Spinal cord (tissue), 10 donors: ENCODE data around the gene TEX26. TPM values are rescaled to one million over a fixed set of nuclear protein-coding genes. Genes with fewer than 3 reads are reported as not detected.
A peak's percentile ranks its signal among the peaks of the same experiment; 100 is the strongest.

ENCODE experiments used
- DNase-seq, 6 donors: peaks; one replicate each; pipeline versions ENCODE4 v3.0.0 to v3.0.0-alpha.2; 2013 to 2015; ENCODE audit warnings: low spot score in 6 of 6, low read depth in 4 of 6
- H3K27ac ChIP-seq: one replicate; pipeline ENCODE4 v1.5.1; 2013; ENCODE audit warnings: low read depth, low read length, control low read depth
- H3K27me3 ChIP-seq: one replicate; pipeline ENCODE4 v1.6.1; 2013; ENCODE audit warnings: low read length; ENCODE audit not compliant: control insufficient read depth, insufficient read depth
- H3K36me3 ChIP-seq: one replicate; pipeline ENCODE4 v1.6.1; 2013; ENCODE audit warnings: low read length; ENCODE audit not compliant: control insufficient read depth, insufficient read depth
- H3K4me1 ChIP-seq: one replicate; pipeline ENCODE4 v1.6.1; 2013; ENCODE audit warnings: low read length; ENCODE audit not compliant: control insufficient read depth, insufficient read depth
- H3K4me3 ChIP-seq: one replicate; pipeline ENCODE4 v1.5.1; 2013; ENCODE audit warnings: low read depth, low read length, control low read depth
- H3K9me3 ChIP-seq: one replicate; pipeline ENCODE4 v1.6.1; 2013; ENCODE audit warnings: low read length; ENCODE audit not compliant: control insufficient read depth, insufficient read depth
- WGBS: methylation state at CpG from one replicate; pipeline ENCODE4 v1.1.5; 2013; ENCODE audit warnings: missing lambda C conversion rate; ENCODE audit not compliant: insufficient coverage; 5-methylcytosine and 5-hydroxymethylcytosine counted together
- polyA plus RNA-seq, 2 donors: library from polyadenylated mRNA; unstranded; fragments of 120-200 nt; gene quantifications; one replicate each; pipeline ENCODE4 v1.2.1, GENCODE V29; 2013; ENCODE audit not compliant: insufficient read length in 2 of 2
- total RNA-seq, 2 donors: library from RNA; depleted of rRNA in 1 of 2; stranded (reverse); fragments of 120-200 nt in 1 of 2; fragments of >200 nt in 1 of 2; gene quantifications; one replicate each; pipeline versions ENCODE4 v1.2.3 to v1.2.4, GENCODE V29; 2013 to 2014
- donor health status: healthy.

TEX26 gene
- total and polyA plus RNA-seq, 4 donors: 1.9 to 4.0 (median 2.4) TPM

GRCh38 chr13:30900952-30901749 is 31.3 kb upstream of the TEX26 start:
- Histone ChIP-seq H3K4me3 (no peak overlapping the region), H3K27ac (no peak overlapping the region), H3K4me1 (peaks cover 9% of the 10 kb centered on the region), H3K27me3 (peaks cover 15% of the 10 kb centered on the region), H3K9me3 (no peaks in the 10 kb centered on the region), H3K36me3 (no peaks in the 10 kb centered on the region)
- DNase-seq: no peak
- WGBS: no CpG with 5 or more reads among the region's 5 CpGs

- Histone ChIP-seq H3K27me3 (peaks cover 25% of the 10 kb centered on the region), H3K4me1 (peaks cover 19% of the 10 kb centered on the region), H3K4me3 (no peak overlapping the region), H3K9me3 (no peaks in the 10 kb centered on the region), H3K27ac (no peak overlapping the region), H3K36me3 (no peaks in the 10 kb centered on the region)
- 90% methylated on average over 1 of the region's 1 CpG for WGBS
- no peak for DNase-seq
Observed at GRCh38 chr13:30904043-30904442, 28.4 kb upstream of the TEX26 start.

- H3K27me3 ChIP-seq: peaks cover 25% of the 10 kb centered on the region
- H3K4me1 ChIP-seq: peaks cover 19% of the 10 kb centered on the region
- peak within 1 kb of the TSS; percentile 16 for H3K4me3 ChIP-seq
- 2% methylated on average over 30 of the region's 35 CpGs for WGBS
- H3K27ac ChIP-seq: peak within 1 kb of the TSS; percentile 64
- H3K9me3 ChIP-seq: no peaks in the 10 kb centered on the region
- no peaks in the 10 kb centered on the region for H3K36me3 ChIP-seq
- DNase-seq: peak in 1 of 6 donors; percentile 58
Observed at GRCh38 chr13:30905932-30906383, 26.5 kb upstream of the TEX26 start, which contains the start of gene MEDAG. MEDAG (plus strand) TSS chr13:30906271; CDS start chr13:30906516, 245 bp downstream.

GRCh38 chr13:30906411-30907051 is 25.9 kb upstream of the TEX26 start:
- Histone ChIP-seq H3K9me3 (no peaks in the 10 kb centered on the region), H3K27me3 (peaks cover 25% of the 10 kb centered on the region), H3K36me3 (no peaks in the 10 kb centered on the region), H3K4me1 (peaks cover 19% of the 10 kb centered on the region), H3K4me3 (peak overlapping the region; percentile 16), H3K27ac (peak overlapping the region; percentile 64)
- WGBS: 6% methylated on average over 60 of the region's 60 CpGs
- peak in 2 of 6 donors; percentile 41 to 61 for DNase-seq

- H3K27ac ChIP-seq: peak overlapping the region; percentile 64
- H3K4me3 ChIP-seq: peak overlapping the region; percentile 14
Observed at GRCh38 chr13:30907121-30907861, 25.2 kb upstream of the TEX26 start.

GRCh38 chr13:30908416-30908980 is 24.0 kb upstream of the TEX26 start:
- peak in 2 of 6 donors; percentile 25 to 43 for DNase-seq
- no peaks in the 10 kb centered on the region for H3K36me3 ChIP-seq
- H3K27ac ChIP-seq: no peak overlapping the region
- peaks cover 25% of the 10 kb centered on the region for H3K27me3 ChIP-seq
- peaks cover 19% of the 10 kb centered on the region for H3K4me1 ChIP-seq
- 72% methylated on average over 2 of the region's 5 CpGs for WGBS
- H3K9me3 ChIP-seq: no peaks in the 10 kb centered on the region
- H3K4me3 ChIP-seq: no peak overlapping the region

More at GRCh38 chr13:30907121-30907861, 25.2 kb upstream of the TEX26 start:
- peak in 2 of 6 donors; percentile 7 to 38 for DNase-seq
- H3K9me3 ChIP-seq: no peaks in the 10 kb centered on the region
- peaks cover 19% of the 10 kb centered on the region for H3K4me1 ChIP-seq
- 66% methylated on average over 9 of the region's 10 CpGs for WGBS
- H3K36me3 ChIP-seq: no peaks in the 10 kb centered on the region
- peaks cover 25% of the 10 kb centered on the region for H3K27me3 ChIP-seq

- peaks cover 23% of the 10 kb centered on the region for H3K4me1 ChIP-seq
- DNase-seq: no peak
- no peak overlapping the region for H3K27ac ChIP-seq
- no peak overlapping the region for H3K4me3 ChIP-seq
- no peaks in the 10 kb centered on the region for H3K36me3 ChIP-seq
- peaks cover 13% of the 10 kb centered on the region for H3K27me3 ChIP-seq
- no peaks in the 10 kb centered on the region for H3K9me3 ChIP-seq
- 100% methylated on average over 2 of the region's 3 CpGs for WGBS
Observed at GRCh38 chr13:30910676-30911075, 21.8 kb upstream of the TEX26 start.

GRCh38 chr13:30915691-30916541 is 16.5 kb upstream of the TEX26 start:
- WGBS: 69% methylated on average over 17 of the region's 19 CpGs

More at GRCh38 chr13:30915691-30916541, 16.5 kb upstream of the TEX26 start:
- Histone ChIP-seq H3K9me3 (no peaks in the 10 kb centered on the region), H3K27ac (no peak overlapping the region), H3K27me3 (no peaks in the 10 kb centered on the region), H3K4me3 (no peak overlapping the region), H3K36me3 (no peaks in the 10 kb centered on the region), H3K4me1 (peaks cover 12% of the 10 kb centered on the region)
- DNase-seq: peak in 2 of 6 donors; percentile 32 to 87
